Neural progenitor cell (in vitro differentiated cells): Measurements from ENCODE around the gene SIPA1L3.

ENCODE experiments used
- CTCF ChIP-seq: fragments of 200-600 bp; sonication (generic); IDR thresholded peaks from 2 replicates; pipeline ENCODE4 v1.5.1; 2017; ENCODE audit warnings: antibody characterized with exemption, mild to moderate bottlenecking
- EZH2 ChIP-seq: fragments of 200-600 bp; sonication (generic); IDR thresholded peaks from 2 replicates; pipeline ENCODE4 v1.6.1; 2017; ENCODE audit warnings: antibody characterized with exemption, mild to moderate bottlenecking, moderate library complexity

DNA sequence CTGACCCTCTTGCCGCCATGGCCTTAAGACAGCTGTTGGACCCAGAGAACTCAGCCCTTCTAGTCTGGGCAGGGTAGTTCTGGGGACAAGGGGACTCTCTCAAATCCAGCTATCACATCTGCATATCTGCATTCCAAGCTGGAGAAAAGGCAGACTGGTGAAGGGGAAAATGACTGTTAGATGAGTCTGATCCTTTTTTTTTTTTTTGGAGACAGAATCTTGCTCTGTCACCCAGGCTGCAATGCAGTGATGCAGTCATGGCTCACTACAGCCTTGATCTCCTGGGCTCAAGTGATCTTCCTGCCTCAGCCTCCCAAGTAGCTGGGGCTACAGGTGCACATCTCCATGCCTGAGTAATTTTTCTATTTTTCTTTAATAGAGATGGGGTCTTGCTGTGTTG is 114.3 kb downstream of the SIPA1L3 start:
- no peak for TF ChIP-seq CTCF
- no peak for TF ChIP-seq EZH2
